Stimulated activated naive CD4-positive, alpha-beta T cell (primary cell): ENCODE results near the gene DDX42.
"Not testable (repeated sequence)": the region's sequence is repeated elsewhere in the genome, so short reads cannot be mapped to it uniquely, and the experiment has no call there.

ENCODE experiments used
- DNase-seq, 6 experiments: peaks; one replicate each; lab custom pipeline; 2025; lab: John Stamatoyannopoulos, UW

Gene DDX42

DNA sequence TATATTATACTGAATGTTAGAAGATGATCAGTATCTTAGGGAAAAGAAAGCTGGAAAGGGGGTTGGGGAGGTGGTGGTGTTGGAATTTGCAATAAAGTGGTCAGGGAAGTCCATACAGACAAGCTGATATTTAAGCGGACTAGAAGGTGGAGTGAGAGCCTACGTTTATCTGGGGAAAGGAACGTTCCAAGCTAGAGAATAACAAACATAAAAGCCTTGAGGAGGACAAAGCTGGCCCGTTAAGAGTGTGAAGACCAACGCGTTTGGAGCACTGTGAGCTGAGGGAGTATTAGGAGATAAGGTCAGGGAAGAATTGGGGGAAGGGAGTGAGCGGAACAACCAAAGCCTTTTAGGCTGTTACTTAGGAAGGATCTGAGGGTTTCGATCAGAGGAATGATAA is 1.4 kb downstream of the DDX42 start:
- no peak for DNase-seq

DNA sequence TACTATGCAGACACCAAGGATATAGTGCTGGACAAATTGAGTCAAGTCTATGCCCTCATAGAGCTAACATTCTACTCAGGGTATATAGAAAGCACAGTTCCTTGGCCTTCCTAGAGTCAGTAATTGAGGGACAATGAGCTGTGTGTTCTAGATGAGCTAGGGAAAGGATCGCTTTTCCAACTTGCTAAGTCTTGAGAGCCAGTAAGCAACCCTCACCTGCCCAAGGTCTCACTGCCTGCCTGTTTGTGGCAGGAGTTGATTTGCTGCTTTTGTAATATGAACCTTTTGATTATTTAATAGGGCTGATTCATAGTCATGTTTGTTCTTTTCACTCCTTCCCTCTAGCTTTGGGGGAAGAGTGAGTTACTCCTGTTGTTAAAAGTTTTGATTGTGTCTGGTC is 6.5 kb downstream of the DDX42 start:
- no peak for DNase-seq

DNA sequence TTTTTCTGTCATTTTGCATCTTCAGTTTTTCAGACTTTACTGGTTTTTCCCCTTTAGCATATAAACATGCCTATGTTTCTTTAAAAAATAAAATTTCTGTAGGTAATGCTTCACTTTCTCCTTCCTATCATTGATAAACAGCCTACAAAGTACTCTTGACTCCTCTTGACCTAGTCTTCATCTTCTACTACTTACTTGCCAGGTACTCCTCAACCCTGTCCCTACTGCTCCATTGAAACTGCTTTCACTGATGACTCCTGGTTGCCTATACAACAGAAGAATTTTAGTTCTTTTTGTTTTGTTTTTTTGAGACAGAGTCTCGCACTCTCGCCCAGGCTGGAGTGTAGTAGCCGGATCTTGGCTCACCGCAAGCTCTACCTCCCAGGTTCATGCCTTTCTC is 7.0 kb downstream of the DDX42 start:
- no peak for DNase-seq

DNA sequence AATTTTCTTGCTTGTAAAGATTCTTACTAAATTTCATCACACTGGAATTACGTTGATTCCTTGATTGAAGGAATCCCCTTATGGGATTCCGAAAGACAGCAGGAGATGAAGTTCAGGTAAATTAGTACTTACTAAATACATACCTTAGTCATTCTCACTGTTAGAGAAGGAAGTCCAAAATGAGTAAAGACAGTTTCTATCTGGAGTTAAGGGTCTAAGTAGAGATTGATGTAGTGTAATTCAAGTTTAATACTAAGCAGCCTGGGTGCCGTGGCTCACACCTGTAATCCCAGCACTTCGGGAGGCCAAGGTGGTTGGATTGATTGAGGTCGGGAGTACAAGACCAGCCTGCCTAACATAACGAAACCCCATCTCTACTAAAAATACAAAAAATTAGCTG is 9.6 kb downstream of the DDX42 start:
- no peak for DNase-seq

DNA sequence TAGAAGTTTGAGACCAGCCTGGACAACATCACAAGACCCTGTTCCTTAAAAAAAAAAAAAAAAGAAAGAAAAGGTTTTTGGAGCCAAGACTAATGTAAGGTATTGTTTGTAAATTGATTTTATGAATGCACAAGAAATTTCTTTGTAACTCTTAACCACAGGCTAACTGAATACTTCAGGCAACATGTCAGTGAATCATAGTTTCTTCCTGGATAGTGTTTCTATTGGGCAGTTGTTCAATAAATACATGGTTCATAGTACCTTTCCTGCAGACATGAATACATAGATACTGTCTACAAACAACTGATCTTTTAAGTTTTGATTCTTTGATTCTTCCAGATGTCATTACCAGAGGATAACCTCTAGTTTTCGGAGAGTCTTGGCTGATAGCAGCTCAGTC is 11.6 kb downstream of the DDX42 start:
- DNase-seq, result no peak

DNA sequence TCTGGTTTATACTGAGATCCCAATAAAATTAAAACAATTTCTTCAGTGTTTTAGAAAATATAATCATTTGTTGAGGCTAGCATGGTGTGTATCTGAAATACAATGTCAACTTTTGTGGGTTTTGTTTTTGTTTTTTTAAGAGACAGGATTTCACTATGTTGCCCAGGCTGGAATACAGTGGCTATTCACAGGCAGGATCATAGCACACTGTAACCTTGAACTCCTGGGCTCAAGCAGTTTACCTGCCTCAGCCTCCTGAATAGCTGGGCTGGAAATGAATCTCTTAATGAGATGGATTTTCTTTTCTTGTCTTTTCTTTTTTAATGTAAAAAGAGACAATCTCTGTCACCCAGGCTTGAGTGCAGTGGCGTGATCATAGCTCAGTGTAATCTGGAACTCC is 12.1 kb downstream of the DDX42 start:
- no peak for DNase-seq

DNA sequence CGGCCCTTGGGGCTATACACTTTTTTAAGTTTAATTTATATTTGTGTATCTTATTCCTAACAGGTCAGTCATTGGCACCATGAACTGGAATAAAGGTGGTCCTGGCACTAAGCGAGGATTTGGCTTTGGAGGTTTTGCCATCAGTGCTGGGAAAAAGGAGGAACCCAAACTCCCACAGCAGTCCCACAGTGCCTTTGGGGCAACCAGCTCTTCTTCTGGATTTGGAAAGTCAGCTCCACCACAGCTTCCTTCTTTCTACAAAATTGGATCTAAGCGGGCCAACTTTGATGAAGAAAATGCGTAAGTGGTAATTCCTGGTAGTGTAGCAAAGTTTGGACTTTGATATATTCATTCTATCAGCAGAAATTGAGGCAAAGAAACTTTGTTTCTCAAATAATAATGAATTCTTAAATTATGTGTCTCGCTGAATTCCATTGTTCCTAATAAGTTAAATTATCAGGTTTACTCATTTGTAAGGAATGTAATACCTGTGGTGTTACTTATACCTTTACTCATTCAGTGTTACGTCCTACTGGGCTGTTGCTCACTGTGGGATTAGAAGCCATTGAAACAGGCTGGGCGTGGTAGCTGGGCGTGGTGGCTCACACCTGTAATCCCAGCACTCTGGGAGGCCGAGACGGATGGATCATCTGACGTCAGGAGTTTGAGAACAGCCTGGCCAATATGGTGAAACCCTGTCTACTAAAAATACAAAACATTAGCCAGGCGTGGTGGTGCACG is 13.2 kb downstream of the DDX42 start:
- DNase-seq, result no peak

DNA sequence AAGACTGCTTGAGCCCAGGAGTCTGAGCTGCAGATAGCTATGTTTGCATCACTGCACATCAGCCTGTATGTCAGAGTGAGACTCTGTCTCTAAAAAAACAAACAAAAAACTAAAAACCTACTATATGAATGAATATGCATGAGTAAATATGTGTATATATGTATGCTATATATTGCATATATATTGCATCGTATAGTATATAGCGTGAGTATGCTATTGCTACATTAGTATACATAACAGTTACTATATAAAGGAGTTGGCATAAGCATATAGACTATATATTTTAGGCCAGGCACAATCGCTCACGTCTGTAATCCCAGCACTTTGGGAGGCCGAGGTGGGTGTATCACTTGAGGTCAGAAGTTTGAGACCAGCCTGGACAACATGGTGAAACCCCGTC is 16.1 kb downstream of the DDX42 start:
- DNase-seq, result no peak

DNA sequence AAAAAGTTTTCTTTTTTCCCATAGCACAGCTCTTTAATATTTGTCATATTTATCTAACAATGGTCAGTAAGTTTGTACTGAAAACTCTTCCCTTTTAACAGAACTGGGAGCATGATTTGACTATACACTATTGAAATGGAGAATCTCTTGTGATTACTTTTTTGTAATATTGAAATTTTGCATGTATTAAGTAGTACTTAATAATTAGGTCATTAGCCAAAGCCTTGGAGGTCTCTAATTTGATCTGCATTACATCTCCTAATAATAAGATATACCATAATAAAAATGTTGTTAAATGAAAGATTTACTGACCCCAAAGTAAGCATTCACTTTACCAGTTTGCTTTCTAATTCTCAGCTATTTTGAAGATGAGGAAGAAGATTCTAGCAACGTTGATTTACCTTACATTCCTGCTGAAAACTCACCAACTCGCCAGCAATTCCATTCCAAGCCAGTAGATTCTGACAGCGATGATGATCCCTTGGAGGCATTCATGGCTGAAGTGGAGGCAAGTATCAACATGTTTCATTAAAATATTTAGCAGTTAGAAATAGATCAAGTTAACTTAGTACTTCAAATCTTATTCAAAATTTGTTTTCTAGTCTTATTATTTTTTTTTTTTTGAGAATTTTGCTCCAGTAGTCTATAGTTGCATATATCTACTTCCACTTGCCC is 18.2 kb downstream of the DDX42 start:
- DNase-seq, result no peak

DNA sequence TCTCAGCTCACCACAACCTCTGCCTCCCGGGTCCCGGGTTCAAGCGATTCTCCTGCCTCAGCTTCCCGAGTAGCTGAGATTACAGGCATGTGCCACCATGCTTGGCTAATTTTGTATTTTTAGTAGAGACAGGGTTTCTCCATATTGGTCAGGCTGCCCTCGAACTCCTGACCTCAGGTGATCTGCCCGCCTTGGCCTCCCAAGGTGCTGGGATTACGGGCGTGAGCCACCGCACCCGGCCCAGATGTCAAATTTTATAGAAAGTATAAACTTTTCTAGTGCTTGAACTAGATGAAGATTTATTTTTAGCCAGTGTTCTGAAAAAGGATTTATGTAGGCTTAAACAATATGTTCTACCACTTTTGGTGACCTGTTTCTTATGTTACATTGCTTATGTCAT is 22.4 kb downstream of the DDX42 start:
- not testable (repeated sequence) for DNase-seq

DNA sequence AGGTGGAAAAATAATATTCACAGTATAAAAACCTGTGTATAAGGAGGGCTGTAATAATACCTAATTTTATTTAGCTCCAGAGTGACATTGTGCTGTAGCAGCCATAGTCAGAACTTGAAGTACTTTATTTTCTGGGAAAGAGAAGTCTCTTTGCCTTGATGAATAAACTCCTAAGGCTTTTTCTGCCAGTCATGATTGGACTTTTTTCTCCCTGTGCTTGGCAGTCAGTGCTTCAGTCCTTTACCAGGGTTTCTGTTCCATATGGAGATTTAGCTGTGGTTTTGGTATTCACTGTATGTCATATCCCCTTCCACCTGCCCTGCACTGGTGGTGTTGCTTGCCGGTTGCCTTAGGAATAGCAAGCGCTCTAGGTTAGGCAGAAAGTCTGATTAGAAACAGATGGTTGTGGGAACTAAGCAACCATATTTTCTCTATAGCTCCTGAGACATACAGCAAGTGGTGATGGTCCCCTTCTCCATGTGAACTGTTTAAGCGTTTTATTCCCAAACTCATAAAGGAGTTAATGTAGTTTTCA is 24.7 kb downstream of the DDX42 start:
- DNase-seq, result no peak

DNA sequence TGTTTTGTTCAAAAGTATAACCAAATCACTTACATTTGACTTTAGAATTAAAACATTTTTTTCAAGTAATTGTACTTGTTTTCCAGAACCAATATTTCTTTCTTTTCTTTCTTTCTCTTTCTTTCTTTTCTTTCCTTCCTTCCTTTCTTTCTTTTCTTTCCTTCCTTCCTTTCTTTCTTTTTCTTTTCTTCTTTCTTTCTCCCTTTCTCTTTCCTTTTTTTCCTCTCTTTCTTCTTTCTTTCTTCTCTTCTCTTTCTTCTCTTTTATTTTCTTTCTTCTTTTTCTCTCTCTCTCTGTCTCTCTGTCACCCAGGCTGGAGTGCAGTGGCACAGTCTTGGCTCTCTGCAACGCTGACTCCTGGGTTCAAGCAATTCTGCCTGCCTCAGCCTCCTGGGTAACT is 26.8 kb downstream of the DDX42 start:
- no peak for DNase-seq

DNA sequence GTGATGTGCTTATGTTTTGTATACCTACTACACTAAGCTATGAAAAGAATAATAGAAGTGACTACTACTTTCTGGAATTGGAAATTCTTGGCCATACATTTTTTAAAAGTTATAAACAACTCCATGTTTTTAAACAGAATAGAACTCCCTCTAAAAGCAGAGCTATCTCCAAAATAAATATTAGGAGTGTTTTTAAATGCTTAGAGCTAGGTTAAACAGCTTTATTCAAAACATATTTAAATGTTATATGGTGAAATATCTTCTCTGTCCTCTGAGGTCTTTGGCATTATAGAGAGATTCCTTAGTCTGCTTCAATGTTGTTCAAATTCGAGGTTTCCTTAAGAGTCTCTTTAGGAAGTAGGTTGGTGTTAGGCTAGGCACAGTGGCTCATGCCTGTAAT is 30.4 kb downstream of the DDX42 start:
- DNase-seq, result no peak

DNA sequence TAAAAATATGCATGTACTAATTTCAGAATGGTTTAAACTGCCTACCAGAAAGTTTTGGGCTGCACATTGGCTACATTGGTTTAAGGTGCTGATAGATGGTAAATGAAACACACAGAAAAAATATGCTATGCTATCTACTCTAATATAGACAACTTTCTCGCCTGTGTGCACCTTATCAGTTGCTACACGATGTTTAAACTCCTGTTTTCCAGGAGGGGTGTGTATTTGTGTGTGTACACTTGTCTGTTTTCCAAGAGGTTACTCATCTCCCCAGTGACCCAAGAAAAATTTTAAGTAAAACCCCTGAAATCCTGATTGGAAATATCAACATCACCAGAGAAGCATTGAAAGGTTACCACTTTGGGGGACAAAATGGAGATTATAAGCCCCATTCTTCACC is 31.6 kb downstream of the DDX42 start:
- DNase-seq, result no peak

DNA sequence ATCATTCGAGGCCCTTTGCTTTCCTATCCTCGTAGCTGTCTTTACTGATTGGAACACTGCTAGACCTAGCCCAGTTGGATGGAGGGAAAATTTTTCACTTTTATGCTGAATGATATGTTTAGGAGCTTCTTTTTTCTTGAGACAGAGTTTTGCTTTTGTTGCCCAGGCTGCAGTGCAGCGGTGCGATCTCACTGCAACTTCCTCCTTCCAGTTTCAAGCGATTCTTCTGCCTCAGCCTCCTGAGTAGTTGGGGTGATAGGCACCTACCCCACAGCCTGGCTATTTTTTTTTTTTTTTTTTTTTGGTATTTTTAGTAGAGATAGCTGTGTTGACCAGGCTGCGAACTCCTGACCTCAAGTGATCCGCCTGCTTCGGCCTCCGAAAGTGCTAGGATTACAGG is 36.0 kb downstream of the DDX42 start:
- DNase-seq, result no peak

DNA sequence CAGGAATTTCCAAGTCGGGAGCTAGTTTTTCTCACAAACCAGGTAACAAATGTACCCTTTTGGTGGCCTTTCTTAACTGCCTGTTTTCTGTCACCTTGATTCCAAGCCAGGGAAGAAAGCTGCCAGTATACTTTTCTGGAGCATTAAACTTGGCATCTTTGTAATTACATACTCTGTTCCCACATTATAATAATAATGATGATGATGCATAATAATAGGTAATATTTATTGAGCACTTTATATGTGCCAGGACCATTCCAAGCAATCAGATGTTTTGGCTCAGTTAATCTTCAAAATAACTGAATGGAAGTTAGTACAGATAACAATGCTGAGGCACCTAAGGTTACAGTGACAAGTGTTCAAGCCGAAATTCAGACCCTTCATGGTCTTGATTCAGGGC is 42.2 kb downstream of the DDX42 start:
- no peak for DNase-seq

DNA sequence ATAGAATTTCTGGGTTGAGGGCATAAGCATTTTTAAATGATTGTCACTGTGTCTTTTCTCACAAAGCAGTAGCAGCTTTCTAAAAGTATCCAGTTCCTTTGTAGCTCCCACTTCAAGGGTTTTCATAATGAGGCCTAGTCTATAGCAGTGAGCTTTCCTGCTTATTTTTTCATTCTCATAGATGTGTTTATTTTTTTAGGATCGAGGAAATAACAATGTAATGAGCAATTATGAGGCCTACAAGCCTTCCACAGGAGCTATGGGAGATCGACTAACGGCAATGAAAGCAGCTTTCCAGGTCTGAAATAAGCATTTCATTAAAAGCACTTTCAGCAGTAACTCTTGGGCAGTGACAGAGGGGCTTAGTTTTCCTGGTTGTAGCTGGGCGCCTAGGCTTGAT is 42.7 kb downstream of the DDX42 start:
- DNase-seq, result no peak

DNA sequence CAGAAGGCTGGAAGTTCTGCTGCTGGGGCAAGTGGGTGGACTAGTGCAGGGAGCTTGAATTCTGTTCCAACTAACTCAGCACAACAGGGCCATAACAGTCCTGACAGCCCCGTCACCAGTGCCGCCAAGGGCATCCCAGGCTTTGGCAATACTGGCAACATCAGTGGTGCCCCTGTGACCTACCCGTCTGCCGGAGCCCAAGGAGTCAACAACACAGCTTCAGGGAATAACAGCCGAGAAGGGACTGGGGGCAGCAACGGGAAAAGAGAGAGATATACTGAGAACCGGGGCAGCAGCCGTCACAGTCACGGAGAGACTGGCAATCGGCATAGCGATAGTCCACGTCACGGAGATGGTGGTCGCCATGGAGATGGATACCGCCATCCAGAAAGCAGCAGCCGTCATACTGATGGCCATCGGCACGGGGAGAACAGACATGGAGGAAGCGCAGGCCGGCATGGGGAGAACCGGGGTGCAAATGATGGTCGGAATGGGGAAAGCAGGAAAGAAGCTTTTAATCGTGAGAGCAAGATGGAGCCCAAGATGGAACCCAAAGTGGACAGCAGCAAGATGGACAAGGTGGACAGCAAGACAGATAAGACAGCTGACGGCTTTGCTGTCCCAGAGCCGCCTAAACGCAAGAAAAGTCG is 43.9 kb downstream of the DDX42 start:
- DNase-seq, result no peak

DNA sequence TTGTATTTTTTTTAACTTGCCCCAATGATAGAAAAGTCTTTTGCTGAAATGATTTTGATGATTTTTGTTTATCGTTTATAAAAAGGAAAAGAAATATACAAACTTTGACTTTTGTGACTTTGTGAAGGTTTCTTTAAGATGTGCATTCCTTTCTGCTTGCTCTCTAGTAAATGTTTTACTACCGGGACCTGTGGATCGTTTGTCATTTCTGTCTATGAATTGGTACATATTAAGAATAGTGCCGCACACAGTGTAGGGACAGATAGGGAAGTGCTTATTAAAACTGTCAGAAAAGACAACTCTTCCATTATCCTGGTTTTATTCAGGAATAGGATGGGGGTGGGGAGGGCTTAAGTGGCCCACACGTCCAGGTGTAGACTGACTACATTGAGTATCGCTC is 45.2 kb downstream of the DDX42 start:
- DNase-seq, result no peak

DNA sequence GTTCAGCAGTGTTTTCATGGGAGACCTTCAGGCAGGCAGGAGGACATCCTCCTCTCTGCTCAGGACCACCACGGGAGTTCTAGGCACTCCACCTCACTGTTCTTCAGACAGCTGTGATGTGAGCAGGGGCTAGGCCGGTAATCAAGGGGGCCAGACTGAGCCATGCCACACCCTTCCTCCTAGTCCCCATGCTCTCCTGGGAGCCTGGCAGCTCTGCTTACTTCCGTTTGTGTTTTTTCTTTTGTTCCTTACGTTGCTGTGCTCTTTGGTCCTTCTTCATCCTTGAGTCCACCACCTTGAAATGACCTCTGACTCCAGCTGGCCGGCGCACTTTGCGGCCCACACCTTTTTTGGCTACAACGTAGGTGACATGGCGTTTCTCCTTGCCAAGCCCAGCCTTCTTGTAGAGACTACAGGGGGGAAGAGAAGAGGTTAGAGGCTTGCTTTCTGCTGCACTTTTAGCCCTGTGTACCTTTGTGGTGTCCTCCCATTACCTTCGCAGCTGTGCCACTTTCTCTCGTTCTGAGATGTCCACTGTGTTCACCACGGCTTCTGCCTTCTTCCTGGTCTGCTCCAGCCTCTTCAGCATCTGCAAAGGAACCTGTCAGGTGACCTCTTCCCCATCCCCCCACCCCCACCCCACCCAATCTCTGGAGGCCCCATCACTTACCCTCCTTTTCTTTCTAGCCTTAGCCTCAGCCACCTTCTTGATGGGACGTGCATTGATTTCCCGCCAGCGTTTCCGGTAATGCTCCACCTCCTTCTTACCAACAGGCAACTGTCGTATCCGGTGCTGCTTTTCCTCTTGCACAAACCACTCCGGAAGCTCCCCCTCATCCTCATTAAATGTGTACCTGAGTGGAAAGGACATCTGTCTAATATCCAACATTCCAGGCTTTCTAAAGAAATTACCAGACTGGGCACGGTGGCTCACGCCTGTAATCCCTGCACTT is 45.9 kb downstream of the DDX42 start:
- DNase-seq, result peak in 1 of 6 experiments; percentile 11

DNA sequence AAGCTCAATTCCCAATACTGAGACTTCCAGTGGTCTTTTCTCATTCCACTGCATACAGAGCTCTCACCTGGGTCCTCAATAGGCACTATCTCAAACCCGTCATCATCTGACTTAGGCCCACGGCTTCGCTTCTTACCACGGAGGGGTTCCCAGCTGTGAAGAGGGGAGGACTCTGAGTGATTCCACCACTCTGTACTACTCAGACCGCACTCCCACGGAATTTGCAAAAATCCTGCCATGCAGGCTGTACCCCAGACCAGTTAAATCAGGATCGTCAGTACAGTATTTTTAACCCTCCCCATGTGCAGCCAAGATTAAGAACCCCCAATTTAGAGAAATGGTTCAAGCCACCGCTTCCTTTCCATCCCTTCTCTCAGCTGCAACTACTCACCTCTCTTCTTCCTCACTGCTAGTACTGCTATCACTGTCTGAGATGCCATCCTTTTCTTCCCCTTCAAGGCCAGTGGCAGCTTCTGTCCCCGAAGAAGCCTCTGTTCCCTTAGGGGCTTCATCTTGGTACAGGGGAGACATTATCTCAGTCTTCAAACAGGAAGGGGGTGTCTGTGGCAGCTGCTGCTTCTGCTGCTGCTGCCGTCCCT is 47.1 kb downstream of the DDX42 start:
- DNase-seq, result no peak

DNA sequence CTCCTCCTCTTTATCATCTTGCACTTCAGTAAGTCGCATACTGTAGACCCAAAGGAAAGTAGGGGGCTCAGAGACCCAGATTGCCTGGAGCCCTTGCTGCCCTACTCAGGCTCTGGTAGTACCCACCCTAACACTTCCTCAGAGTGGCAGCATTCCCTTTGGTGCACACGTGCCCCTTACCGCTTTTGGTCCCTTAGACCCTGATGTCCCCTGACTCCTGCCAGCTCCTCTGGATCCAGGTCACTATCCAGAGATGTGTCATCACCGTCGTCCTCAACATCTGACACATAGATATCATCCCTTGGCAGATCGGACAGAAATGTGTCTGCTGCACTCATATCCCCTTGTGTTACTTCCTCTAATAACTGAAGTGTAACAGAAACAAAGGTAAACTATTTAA is 47.8 kb downstream of the DDX42 start:
- no peak for DNase-seq
